SK-N-SH (cell line): ENCODE results near the gene MYO15B. TPM values are rescaled to one million over a fixed set of nuclear protein-coding genes. Genes with fewer than 3 reads are reported as not detected.

Experiments
- CTCF ChIA-PET: fragments of 300-600, 350-600 bp; formaldehyde crosslinking; extraction: SDS; loops from one replicate; lab custom pipeline; 2021; lab: Yijun Ruan, JAX
- POLR2A ChIA-PET: fragments of 350-600 bp; sonication (Branson Sonifier 250); formaldehyde crosslinking; extraction: SDS; loops from one replicate; lab custom pipeline; 2020; ENCODE audit warnings: antibody characterized with exemption, inconsistent platforms; lab: Yijun Ruan, JAX
- DNase-seq: peaks from one replicate; pipeline ENCODE4 v3.0.0; 2012
- H2AFZ ChIP-seq: fragments of 200-600 bp; sonication (generic); 2 replicates; pipeline ENCODE4 v1.8.1; 2016; ENCODE audit warnings: antibody characterized with exemption, mild to moderate bottlenecking, low read depth
- H3F3A ChIP-seq: fragments of 200-600 bp; sonication (generic); replicated peaks from 2 replicates; pipeline ENCODE3; 2016; ENCODE audit warnings: antibody characterized with exemption, mild to moderate bottlenecking; ENCODE audit not compliant: insufficient read depth
- H3K27ac ChIP-seq, 2 experiments: fragments of 200-500 bp in 1 of 2; fragments of 200-600 bp in 1 of 2; sonication (Bioruptor generic) in 1 of 2; sonication (generic), shearing (Covaris generic) in 1 of 2; 2 replicates each; pipeline versions ENCODE4 v1.5.1 to v1.6.1; 2014 to 2016; ENCODE audit warnings: low read depth in 2 of 2, inconsistent platforms in 1 of 2, low read length in 1 of 2, mild to moderate bottlenecking in 1 of 2, mixed read lengths in 1 of 2
- H3K27me3 ChIP-seq: fragments of 200-600 bp; sonication (generic), shearing (Covaris generic); 2 replicates; pipeline ENCODE4 v1.6.1; 2016; ENCODE audit warnings: mixed run types; ENCODE audit not compliant: insufficient read depth
- H3K36me3 ChIP-seq, 2 experiments: fragments of 200-500 bp in 1 of 2; fragments of 200-600 bp in 1 of 2; sonication (Bioruptor generic) in 1 of 2; sonication (generic) in 1 of 2; replicated peaks in 1 of 2; 2 replicates each; pipeline versions ENCODE3 to v1.5.1; 2014 to 2016; ENCODE audit warnings: low read length in 1 of 2, mild to moderate bottlenecking in 1 of 2; ENCODE audit not compliant: insufficient read depth in 2 of 2, control insufficient read depth in 1 of 2
- H3K4me1 ChIP-seq, 2 experiments: fragments of 200-500 bp in 1 of 2; fragments of 200-600 bp in 1 of 2; sonication (Bioruptor generic) in 1 of 2; sonication (generic), shearing (Covaris generic) in 1 of 2; 2 replicates each; pipeline versions ENCODE4 v1.5.1 to v1.6.1; 2014 to 2016; ENCODE audit warnings: low read depth in 1 of 2, low read length in 1 of 2, mixed run types in 1 of 2; ENCODE audit not compliant: insufficient read depth in 2 of 2, control insufficient read depth in 1 of 2
- H3K4me2 ChIP-seq: fragments of 200-600 bp; sonication (generic), shearing (Covaris generic); 2 replicates; pipeline ENCODE4 v1.6.1; 2017; ENCODE audit warnings: mixed run types
- H3K4me3 ChIP-seq, 2 experiments: fragments of 200-500 bp in 1 of 2; fragments of 200-600 bp in 1 of 2; sonication (Bioruptor generic) in 1 of 2; sonication (generic), shearing (Covaris generic) in 1 of 2; 2 replicates each; pipeline versions ENCODE4 v1.5.1 to v1.8.1; 2014 to 2016; ENCODE audit warnings: low read depth in 2 of 2, inconsistent platforms in 1 of 2, low read length in 1 of 2, mild to moderate bottlenecking in 1 of 2, mixed read lengths in 1 of 2, moderate library complexity in 1 of 2
- H3K79me2 ChIP-seq: fragments of 200-600 bp; sonication (generic); 2 replicates; pipeline ENCODE4 v1.8.1; 2017; ENCODE audit warnings: mild to moderate bottlenecking; ENCODE audit not compliant: insufficient read depth
- H3K9ac ChIP-seq: fragments of 200-600 bp; sonication (generic); 2 replicates; pipeline ENCODE4 v1.6.1; 2017; ENCODE audit warnings: mixed run types
- H3K9me2 ChIP-seq: fragments of 200-600 bp; sonication (generic); 2 replicates; pipeline ENCODE4 v1.6.1; 2017; ENCODE audit warnings: mixed run types
- H3K9me3 ChIP-seq: fragments of 200-600 bp; sonication (generic); 2 replicates; pipeline ENCODE4 v1.6.1; 2017; ENCODE audit warnings: mixed run types, mild to moderate bottlenecking, moderate library complexity
- H4K20me1 ChIP-seq: fragments of 200-600 bp; sonication (generic); 2 replicates; pipeline ENCODE4 v1.6.1; 2017; ENCODE audit warnings: mild to moderate bottlenecking, mixed run types; ENCODE audit not compliant: insufficient read depth
- CHD2 ChIP-seq: fragments of 150-350 bp; IDR thresholded peaks from 2 replicates; pipeline ENCODE4 v1.6.1; 2018; ENCODE audit warnings: low read length; ENCODE audit not compliant: partially characterized antibody
- ELF1 ChIP-seq: IDR thresholded peaks from 2 replicates; pipeline ENCODE4 v1.4.0; 2012
- EP300 ChIP-seq, 2 experiments: IDR thresholded peaks; 2 replicates each; pipeline versions ENCODE4 v1.4.0 to v1.6.1; 2012; ENCODE audit warnings: borderline replicate concordance in 1 of 2, low read depth in 1 of 2, low read length in 1 of 2
- EZH2phosphoT487 ChIP-seq: fragments of 200-600 bp; sonication (generic); IDR thresholded peaks from 2 replicates; pipeline ENCODE4 v1.6.1; 2017; ENCODE audit warnings: low read depth, mixed run types, mild to moderate bottlenecking, antibody characterized with exemption, moderate library complexity, borderline replicate concordance
- FOXJ3 ChIP-seq: sonication (generic); formaldehyde crosslinking; IDR thresholded peaks from 2 replicates; pipeline ENCODE4 v1.5.1; 2020; ENCODE audit warnings: mild to moderate bottlenecking, missing genetic modification reagents
- FOXM1 ChIP-seq: IDR thresholded peaks from 2 replicates; pipeline ENCODE4 v1.4.0; 2012; ENCODE audit warnings: low read depth, mild to moderate bottlenecking
- GATA2 ChIP-seq: sonication (generic); formaldehyde crosslinking; IDR thresholded peaks from 2 replicates; pipeline ENCODE4 v1.5.0; 2020; ENCODE audit warnings: mild to moderate bottlenecking, missing genetic modification reagents
- MEF2A ChIP-seq: IDR thresholded peaks from 2 replicates; pipeline ENCODE4 v1.4.0; 2012; ENCODE audit warnings: low read depth, borderline replicate concordance
- NFIC ChIP-seq: IDR thresholded peaks from 2 replicates; pipeline ENCODE4 v1.4.0; 2012; ENCODE audit warnings: borderline replicate concordance
- POLR2AphosphoS5 ChIP-seq: IDR thresholded peaks from 2 replicates; pipeline ENCODE4 v1.6.1; 2012; ENCODE audit warnings: low read depth, low read length
- RAD21 ChIP-seq: IDR thresholded peaks from 2 replicates; pipeline ENCODE4 v1.6.1; 2012; ENCODE audit warnings: mild to moderate bottlenecking, low read length
- RCOR1 ChIP-seq: fragments of 150-350 bp; IDR thresholded peaks from 2 replicates; pipeline ENCODE4 v1.6.1; 2017; ENCODE audit warnings: antibody characterized with exemption, low read length
- RFX5 ChIP-seq: IDR thresholded peaks from 2 replicates; pipeline ENCODE4 v1.6.1; 2012; ENCODE audit warnings: mild to moderate bottlenecking, improper control_type of control experiment, low read length
- RXRA ChIP-seq: IDR thresholded peaks from 2 replicates; pipeline ENCODE4 v1.4.0; 2012; ENCODE audit warnings: low read depth, mild to moderate bottlenecking, borderline replicate concordance
- SMC3 ChIP-seq: IDR thresholded peaks from 2 replicates; pipeline ENCODE4 v1.6.1; 2012; ENCODE audit warnings: low read depth, low read length, improper control_type of control experiment
- TAF1 ChIP-seq: IDR thresholded peaks from 2 replicates; pipeline ENCODE4 v1.6.1; 2012; ENCODE audit warnings: low read depth, mild to moderate bottlenecking, low read length, moderate library complexity, borderline replicate concordance
- TCF12 ChIP-seq: IDR thresholded peaks from 2 replicates; pipeline ENCODE4 v1.4.0; 2012
- YY1 ChIP-seq: IDR thresholded peaks from 2 replicates; pipeline ENCODE4 v1.4.0; 2012; ENCODE audit warnings: low read depth, mild to moderate bottlenecking
- WGBS: methylation state at CpG from one replicate; pipeline ENCODE4 v1.1.6; 2017; ENCODE audit warnings: low lambda C conversion rate; 5-methylcytosine and 5-hydroxymethylcytosine counted together
- polyA plus RNA-seq, 3 experiments: library from polyadenylated mRNA; depleted of rRNA; stranded (reverse); fragments of >200 nt; gene quantifications; 2 replicates each; pipeline ENCODE4 v1.2.3, GENCODE V29; 2012
- TF ChIP-seq, protein P1 (sequence below): IDR thresholded peaks from 2 replicates; pipeline ENCODE4; 2012
- TF ChIP-seq, protein P2 (sequence below): fragments of 200-600 bp; sonication (generic); IDR thresholded peaks from 2 replicates; pipeline ENCODE4 v1.6.1; 2017; ENCODE audit warnings: antibody characterized with exemption, mild to moderate bottlenecking, moderate library complexity
- TF ChIP-seq, protein P3 (sequence below): IDR thresholded peaks from 2 replicates; pipeline ENCODE4 v1.4.0; 2012; ENCODE audit warnings: low read depth, borderline replicate concordance

Gene MYO15B
- polyA plus RNA-seq, 1 of the 3 experiments (the other 2 are of a cell fraction): 10.3 TPM

DNA sequence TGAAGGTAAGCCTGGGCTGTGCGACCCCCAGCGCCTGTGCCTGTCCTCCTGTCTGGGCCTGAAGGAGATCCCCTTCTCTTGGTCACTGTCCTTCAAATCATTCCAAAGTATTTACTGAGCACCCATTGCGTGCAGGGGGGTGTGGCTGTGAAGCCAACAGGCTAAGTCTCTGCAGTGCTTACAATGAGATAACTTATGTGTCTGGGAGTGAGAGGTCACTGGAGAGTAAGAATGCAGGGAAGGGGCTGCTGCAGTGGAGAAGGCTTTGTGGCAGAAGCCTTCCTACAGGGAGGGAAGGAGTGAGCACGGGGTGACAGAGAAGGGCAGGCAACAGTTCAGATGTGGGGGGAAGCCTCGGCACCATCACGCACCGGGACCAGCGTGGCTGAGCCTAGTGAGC, 34.5 kb downstream of the MYO15B start:
- 84% methylated on average over 8 of the region's 8 CpGs for WGBS
- CTCF ChIA-PET: interaction anchor here (0.8 to 37.9 kb wide), 9 partner anchors 10 to 129 kb away, joined by 3 to 1370 read pairs (median 18); partner anchors contain the start of genes GALK1, SMIM5 and TSEN54
- POLR2A ChIA-PET: interaction anchor here (1.0 kb wide), 1 partner anchor 10 kb away, joined by 3 read pairs; no protein-coding TSS in a partner anchor

DNA sequence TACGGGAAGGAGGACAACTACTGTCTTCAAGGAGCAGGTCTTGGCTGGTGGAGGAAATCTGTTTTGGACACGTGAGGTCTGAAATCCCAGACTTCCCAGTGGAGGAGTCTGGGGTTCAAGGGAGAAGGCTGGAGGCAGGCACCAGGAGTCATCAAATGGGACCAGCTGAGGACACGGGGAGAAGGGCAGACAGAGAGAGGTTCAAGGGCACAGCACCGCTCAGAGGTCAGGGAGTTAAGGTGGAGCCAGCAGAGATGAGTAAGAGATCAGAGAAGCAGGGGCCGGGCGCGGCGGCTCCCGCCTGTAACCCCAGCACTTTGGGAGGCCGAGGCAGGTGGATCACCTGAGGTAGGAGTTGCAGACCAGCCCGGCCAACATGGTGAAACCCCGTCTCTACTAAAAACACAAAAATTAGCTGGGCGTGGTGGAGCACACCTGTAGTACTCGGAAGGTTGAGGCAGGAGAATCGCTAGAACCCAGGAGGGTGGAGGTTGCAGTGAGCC, 35.2 kb downstream of the MYO15B start:
- H2AFZ ChIP-seq: no peak overlapping the region
- H3F3A ChIP-seq: no peaks in the 10 kb centered on the region
- no peaks in the 10 kb centered on the region for H3K9me3 ChIP-seq
- ChIA-PET POLR2A (no interaction called here), CTCF (interaction anchor here (1.2 to 37.9 kb wide), 5 partner anchors 12 to 128 kb away, joined by 3 to 1370 read pairs (median 43); partner anchors contain the start of genes GALK1 and SMIM5)
- H3K27me3 ChIP-seq: no peaks in the 10 kb centered on the region
- no peak overlapping the region for H3K27ac ChIP-seq
- no peak overlapping the region for H3K4me2 ChIP-seq
- no peaks in the 10 kb centered on the region for H4K20me1 ChIP-seq
- no peaks in the 10 kb centered on the region for H3K79me2 ChIP-seq
- H3K4me3 ChIP-seq: no peak overlapping the region
- H3K9me2 ChIP-seq: no peaks in the 10 kb centered on the region
- H3K9ac ChIP-seq: no peak overlapping the region
- no peak for DNase-seq
- peaks cover 0 to 33% of the 10 kb centered on the region in 2 experiments; a peak in 1 of 4 replicates for H3K4me1 ChIP-seq
- H3K36me3 ChIP-seq: peaks cover 0 to 9% of the 10 kb centered on the region in 2 experiments
- TF ChIP-seq MEF2A: no peak
- TF ChIP-seq TAF1: no peak
- no peak for TF ChIP-seq FOXM1
- no peak for TF ChIP-seq POLR2AphosphoS5
- TF ChIP-seq, protein P1, sequence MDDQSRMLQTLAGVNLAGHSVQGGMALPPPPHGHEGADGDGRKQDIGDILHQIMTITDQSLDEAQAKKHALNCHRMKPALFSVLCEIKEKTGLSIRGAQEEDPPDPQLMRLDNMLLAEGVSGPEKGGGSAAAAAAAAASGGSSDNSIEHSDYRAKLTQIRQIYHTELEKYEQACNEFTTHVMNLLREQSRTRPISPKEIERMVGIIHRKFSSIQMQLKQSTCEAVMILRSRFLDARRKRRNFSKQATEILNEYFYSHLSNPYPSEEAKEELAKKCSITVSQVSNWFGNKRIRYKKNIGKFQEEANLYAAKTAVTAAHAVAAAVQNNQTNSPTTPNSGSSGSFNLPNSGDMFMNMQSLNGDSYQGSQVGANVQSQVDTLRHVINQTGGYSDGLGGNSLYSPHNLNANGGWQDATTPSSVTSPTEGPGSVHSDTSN: no peak
- no peak for TF ChIP-seq RXRA
- no peak for TF ChIP-seq GATA2 (CRISPR knock-in tag)
- no peak for TF ChIP-seq FOXJ3 (CRISPR knock-in tag)
- TF ChIP-seq CHD2: no peak
- TF ChIP-seq, protein P2, sequence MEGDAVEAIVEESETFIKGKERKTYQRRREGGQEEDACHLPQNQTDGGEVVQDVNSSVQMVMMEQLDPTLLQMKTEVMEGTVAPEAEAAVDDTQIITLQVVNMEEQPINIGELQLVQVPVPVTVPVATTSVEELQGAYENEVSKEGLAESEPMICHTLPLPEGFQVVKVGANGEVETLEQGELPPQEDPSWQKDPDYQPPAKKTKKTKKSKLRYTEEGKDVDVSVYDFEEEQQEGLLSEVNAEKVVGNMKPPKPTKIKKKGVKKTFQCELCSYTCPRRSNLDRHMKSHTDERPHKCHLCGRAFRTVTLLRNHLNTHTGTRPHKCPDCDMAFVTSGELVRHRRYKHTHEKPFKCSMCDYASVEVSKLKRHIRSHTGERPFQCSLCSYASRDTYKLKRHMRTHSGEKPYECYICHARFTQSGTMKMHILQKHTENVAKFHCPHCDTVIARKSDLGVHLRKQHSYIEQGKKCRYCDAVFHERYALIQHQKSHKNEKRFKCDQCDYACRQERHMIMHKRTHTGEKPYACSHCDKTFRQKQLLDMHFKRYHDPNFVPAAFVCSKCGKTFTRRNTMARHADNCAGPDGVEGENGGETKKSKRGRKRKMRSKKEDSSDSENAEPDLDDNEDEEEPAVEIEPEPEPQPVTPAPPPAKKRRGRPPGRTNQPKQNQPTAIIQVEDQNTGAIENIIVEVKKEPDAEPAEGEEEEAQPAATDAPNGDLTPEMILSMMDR: no peak
- TF ChIP-seq EP300 (IDR thresholded peaks at IDR 0.05; ENCODE audit: borderline replicate concordance in 1 of 2, low read depth in 1 of 2, low read length in 1 of 2): no peak
- TF ChIP-seq RFX5: no peak
- TF ChIP-seq NFIC: no peak
- no peak for TF ChIP-seq TCF12
- TF ChIP-seq EZH2phosphoT487: no peak
- 84% methylated on average over 15 of the region's 15 CpGs for WGBS

More for the DNA sequence above, 34.5 kb downstream of the MYO15B start:
- H4K20me1 ChIP-seq: no peaks in the 10 kb centered on the region
- no peaks in the 10 kb centered on the region for H3K9me3 ChIP-seq
- no peaks in the 10 kb centered on the region for H3K9me2 ChIP-seq
- no peak overlapping the region for H3K4me3 ChIP-seq
- H3K9ac ChIP-seq: no peak overlapping the region
- H3K79me2 ChIP-seq: no peaks in the 10 kb centered on the region
- no peaks in the 10 kb centered on the region for H3F3A ChIP-seq
- no peak overlapping the region for H2AFZ ChIP-seq
- TF ChIP-seq RFX5: no peak
- TF ChIP-seq YY1: no peak
- no peak for TF ChIP-seq RAD21
- no peak for TF ChIP-seq TAF1
- no peak for TF ChIP-seq EZH2phosphoT487
- TF ChIP-seq RCOR1: no peak
- TF ChIP-seq, protein P3, sequence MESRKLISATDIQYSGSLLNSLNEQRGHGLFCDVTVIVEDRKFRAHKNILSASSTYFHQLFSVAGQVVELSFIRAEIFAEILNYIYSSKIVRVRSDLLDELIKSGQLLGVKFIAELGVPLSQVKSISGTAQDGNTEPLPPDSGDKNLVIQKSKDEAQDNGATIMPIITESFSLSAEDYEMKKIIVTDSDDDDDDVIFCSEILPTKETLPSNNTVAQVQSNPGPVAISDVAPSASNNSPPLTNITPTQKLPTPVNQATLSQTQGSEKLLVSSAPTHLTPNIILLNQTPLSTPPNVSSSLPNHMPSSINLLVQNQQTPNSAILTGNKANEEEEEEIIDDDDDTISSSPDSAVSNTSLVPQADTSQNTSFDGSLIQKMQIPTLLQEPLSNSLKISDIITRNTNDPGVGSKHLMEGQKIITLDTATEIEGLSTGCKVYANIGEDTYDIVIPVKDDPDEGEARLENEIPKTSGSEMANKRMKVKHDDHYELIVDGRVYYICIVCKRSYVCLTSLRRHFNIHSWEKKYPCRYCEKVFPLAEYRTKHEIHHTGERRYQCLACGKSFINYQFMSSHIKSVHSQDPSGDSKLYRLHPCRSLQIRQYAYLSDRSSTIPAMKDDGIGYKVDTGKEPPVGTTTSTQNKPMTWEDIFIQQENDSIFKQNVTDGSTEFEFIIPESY: no peak
- no peak for TF ChIP-seq GATA2 (CRISPR knock-in tag)
- TF ChIP-seq ELF1: no peak
- no peak for TF ChIP-seq SMC3
- TF ChIP-seq FOXM1: no peak
- peaks cover 0 to 4% of the 10 kb centered on the region in 2 experiments for H3K36me3 ChIP-seq
- H3K4me1 ChIP-seq: peaks cover 0 to 32% of the 10 kb centered on the region in 2 experiments; a peak in 1 of 4 replicates
- no peak overlapping the region for H3K4me2 ChIP-seq
- no peak overlapping the region for H3K27ac ChIP-seq
- DNase-seq: no peak
- no peaks in the 10 kb centered on the region for H3K27me3 ChIP-seq
